ENCODE data around the gene CACNA1G.

- no peak for TF ChIP-seq GATA2 (IDR thresholded peaks at IDR 0.05; ENCODE audit: low read depth, low read length)
- no peak for TF ChIP-seq GATA3 (IDR thresholded peaks at IDR 0.05; ENCODE audit: low read depth, low read length)
Measured at GRCh38 chr17:50572541-50572940, 12.0 kb downstream of the CACNA1G start.

Measured in SH-SY5Y (cell line).